Measurements from ENCODE around the gene STARD10.
"Not testable (repeated sequence)": the region's sequence is repeated elsewhere in the genome, so short reads cannot be mapped to it uniquely, and the experiment has no call there.

The STARD10 gene

GRCh38 chr11:72807792-72808191, 13.9 kb upstream of the STARD10 start:
- DNase-seq (ENCODE audit: low read depth) = no peak

- no peak for DNase-seq (ENCODE audit: low read depth)
Measured at GRCh38 chr11:72807021-72807693, 13.3 kb upstream of the STARD10 start.

- not testable (repeated sequence) for DNase-seq (ENCODE audit: low read depth)
Measured at GRCh38 chr11:72806378-72806777, 12.5 kb upstream of the STARD10 start.

GRCh38 chr11:72805216-72805615, 11.4 kb upstream of the STARD10 start:
- DNase-seq (ENCODE audit: low read depth) = no peak

GRCh38 chr11:72802822-72803221, 9.0 kb upstream of the STARD10 start:
- no peak for DNase-seq (ENCODE audit: low read depth)

GRCh38 chr11:72799441-72799840, 5.6 kb upstream of the STARD10 start:
- DNase-seq (ENCODE audit: low read depth) = no peak

- DNase-seq (ENCODE audit: low read depth) = no peak
Measured at GRCh38 chr11:72798361-72798760, 4.5 kb upstream of the STARD10 start.

- no peak for DNase-seq (ENCODE audit: low read depth)
Measured at GRCh38 chr11:72793076-72793424, 797 bp downstream of the STARD10 start.

- no peak for DNase-seq (ENCODE audit: low read depth)
Measured at GRCh38 chr11:72792437-72793021, 1.3 kb downstream of the STARD10 start.

- not testable (repeated sequence) for DNase-seq (ENCODE audit: low read depth)
Measured at GRCh38 chr11:72791228-72791627, 2.6 kb downstream of the STARD10 start.

GRCh38 chr11:72789493-72790131, 4.2 kb downstream of the STARD10 start:
- no peak for DNase-seq (ENCODE audit: low read depth)

- no peak for DNase-seq (ENCODE audit: low read depth)
Measured at GRCh38 chr11:72788241-72788640, 5.6 kb downstream of the STARD10 start.

GRCh38 chr11:72787216-72788104, 6.4 kb downstream of the STARD10 start:
- no peak for DNase-seq (ENCODE audit: low read depth)

GRCh38 chr11:72786305-72787215, 7.3 kb downstream of the STARD10 start:
- no peak for DNase-seq (ENCODE audit: low read depth)

GRCh38 chr11:72784662-72785061, 9.2 kb downstream of the STARD10 start:
- no peak for DNase-seq (ENCODE audit: low read depth)

- DNase-seq (ENCODE audit: low read depth) = no peak
Measured at GRCh38 chr11:72783144-72783905, 10.5 kb downstream of the STARD10 start.

GRCh38 chr11:72782081-72782920, 11.5 kb downstream of the STARD10 start:
- DNase-seq (ENCODE audit: low read depth) = no peak

- no peak for DNase-seq (ENCODE audit: low read depth)
Measured at GRCh38 chr11:72781313-72782080, 12.3 kb downstream of the STARD10 start.

GRCh38 chr11:72781063-72781312, 12.9 kb downstream of the STARD10 start:
- DNase-seq (ENCODE audit: low read depth) = no peak
